ENCODE results near the gene SNN.

- no peak for TF ChIP-seq EZH2 (IDR thresholded peaks at IDR 0.05; ENCODE audit: borderline replicate concordance, low read length)
- TF ChIP-seq CTCF (IDR thresholded peaks at IDR 0.05; ENCODE audit: low read length): no peak
Measured at GRCh38 chr16:11633113-11633512, 35.1 kb upstream of the SNN start.
